ENCODE measurements around the gene FNDC1. TPM values are rescaled to one million over a fixed set of nuclear protein-coding genes. Genes with fewer than 3 reads are reported as not detected.

Gene FNDC1
- total RNA-seq, 4 donors from 2014 or later, result 13.6 to 23.2 (median 15.1) TPM

DNA sequence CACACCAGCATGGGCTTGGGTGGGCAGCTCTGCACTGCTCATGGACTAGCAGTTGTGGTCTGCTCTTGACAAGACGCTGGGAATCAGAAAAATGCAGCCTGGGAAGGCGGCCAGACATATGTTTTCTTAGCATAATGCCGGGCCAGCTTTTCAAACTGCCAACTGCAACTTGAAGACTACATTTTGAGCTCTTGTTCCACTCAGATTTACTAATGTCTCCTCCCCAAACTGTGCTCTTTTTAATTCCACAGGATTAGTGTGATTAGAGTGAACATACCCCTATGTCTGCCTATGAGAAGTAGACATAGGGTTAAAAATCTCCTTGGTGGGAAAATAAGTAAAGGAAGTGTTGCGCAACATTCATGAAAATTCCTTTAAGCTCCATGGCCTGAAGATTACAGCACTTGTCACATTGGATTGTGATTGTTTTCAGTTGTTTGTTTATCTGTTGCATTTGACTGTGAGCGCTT, 5.3 kb upstream of the FNDC1 start:
- H3K27me3 ChIP-seq, result no peaks in the 10 kb centered on the region
- peak; percentile 86 to 92 for DNase-seq
- H3K36me3 ChIP-seq, result no peaks in the 10 kb centered on the region
- WGBS, 2 donors, result 21 to 27% methylated on average over 5 of the region's 5 CpGs
- no peaks in the 10 kb centered on the region for H3K9me3 ChIP-seq
- H3K4me1 ChIP-seq, result peaks cover 47 to 58% of the 10 kb centered on the region in 2 donors
- H3K4me3 ChIP-seq (replicated peaks in 1 of 3), result no peak overlapping the region
- intact Hi-C loops (cut with DNase I), result no loop called here
- TF ChIP-seq, protein P1, sequence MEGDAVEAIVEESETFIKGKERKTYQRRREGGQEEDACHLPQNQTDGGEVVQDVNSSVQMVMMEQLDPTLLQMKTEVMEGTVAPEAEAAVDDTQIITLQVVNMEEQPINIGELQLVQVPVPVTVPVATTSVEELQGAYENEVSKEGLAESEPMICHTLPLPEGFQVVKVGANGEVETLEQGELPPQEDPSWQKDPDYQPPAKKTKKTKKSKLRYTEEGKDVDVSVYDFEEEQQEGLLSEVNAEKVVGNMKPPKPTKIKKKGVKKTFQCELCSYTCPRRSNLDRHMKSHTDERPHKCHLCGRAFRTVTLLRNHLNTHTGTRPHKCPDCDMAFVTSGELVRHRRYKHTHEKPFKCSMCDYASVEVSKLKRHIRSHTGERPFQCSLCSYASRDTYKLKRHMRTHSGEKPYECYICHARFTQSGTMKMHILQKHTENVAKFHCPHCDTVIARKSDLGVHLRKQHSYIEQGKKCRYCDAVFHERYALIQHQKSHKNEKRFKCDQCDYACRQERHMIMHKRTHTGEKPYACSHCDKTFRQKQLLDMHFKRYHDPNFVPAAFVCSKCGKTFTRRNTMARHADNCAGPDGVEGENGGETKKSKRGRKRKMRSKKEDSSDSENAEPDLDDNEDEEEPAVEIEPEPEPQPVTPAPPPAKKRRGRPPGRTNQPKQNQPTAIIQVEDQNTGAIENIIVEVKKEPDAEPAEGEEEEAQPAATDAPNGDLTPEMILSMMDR (IDR thresholded peaks at IDR 0.05), result no peak
- no peak for TF ChIP-seq POLR2A (IDR thresholded peaks at IDR 0.05)
- H3K27ac ChIP-seq, result peak overlapping the region; percentile 24 to 76 (median 57)

DNA sequence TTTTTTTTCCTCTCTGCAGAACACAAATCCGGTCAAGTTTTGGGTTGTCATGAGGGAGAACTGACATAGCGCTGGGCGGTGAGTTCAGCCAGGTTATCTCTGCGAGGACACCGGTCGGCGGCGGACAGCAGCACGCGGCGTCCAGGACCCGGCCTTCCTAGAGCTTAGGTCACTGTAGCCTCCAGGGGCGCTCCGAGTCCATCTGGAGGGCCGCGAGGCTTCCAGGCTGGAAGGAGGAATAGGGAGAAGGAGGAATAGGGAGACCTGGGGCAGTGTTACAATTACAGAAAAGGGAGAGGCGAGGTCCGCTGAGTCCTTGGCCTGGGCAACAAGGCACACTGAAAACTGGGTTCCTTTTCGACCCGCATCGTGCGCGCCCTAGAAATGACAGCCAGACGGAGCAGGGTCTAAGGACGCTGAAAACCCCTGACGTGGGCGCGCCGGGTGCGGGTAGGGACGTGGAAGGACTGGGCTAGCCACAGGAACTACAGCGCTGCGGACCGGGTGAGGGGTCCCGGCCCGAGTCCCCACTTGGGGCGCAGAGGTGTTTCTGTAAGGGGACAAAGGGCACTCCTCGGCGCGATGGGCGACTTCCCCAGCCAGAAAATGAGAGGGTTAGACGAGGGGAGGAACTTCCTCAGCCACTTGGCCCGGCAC, 536 bp upstream of the FNDC1 start:
- peak overlapping the region in 1 of 3 donors; percentile 39 for H3K4me3 ChIP-seq (replicated peaks in 1 of 3)
- 13 to 19% methylated on average over 40 to 42 of the region's 43 CpGs for WGBS, 2 donors
- TF ChIP-seq POLR2A (IDR thresholded peaks at IDR 0.05), result no peak
- TF ChIP-seq, protein P1 (IDR thresholded peaks at IDR 0.05), result peak in 4 of 6 experiments; percentile 15 to 44 (median 27)
- H3K27ac ChIP-seq, result peak overlapping the region in 1 of 3 donors; percentile 56
- peak; percentile 67 to 68 for DNase-seq
- no peaks in the 10 kb centered on the region for H3K27me3 ChIP-seq
- H3K9me3 ChIP-seq, result no peaks in the 10 kb centered on the region
- no peaks in the 10 kb centered on the region for H3K36me3 ChIP-seq
- intact Hi-C loops (cut with DNase I), result loop anchor here (5.0 kb wide), 1 partner anchor 489 kb away; no protein-coding TSS in a partner anchor
- peaks cover 33 to 37% of the 10 kb centered on the region in 2 donors for H3K4me1 ChIP-seq

DNA sequence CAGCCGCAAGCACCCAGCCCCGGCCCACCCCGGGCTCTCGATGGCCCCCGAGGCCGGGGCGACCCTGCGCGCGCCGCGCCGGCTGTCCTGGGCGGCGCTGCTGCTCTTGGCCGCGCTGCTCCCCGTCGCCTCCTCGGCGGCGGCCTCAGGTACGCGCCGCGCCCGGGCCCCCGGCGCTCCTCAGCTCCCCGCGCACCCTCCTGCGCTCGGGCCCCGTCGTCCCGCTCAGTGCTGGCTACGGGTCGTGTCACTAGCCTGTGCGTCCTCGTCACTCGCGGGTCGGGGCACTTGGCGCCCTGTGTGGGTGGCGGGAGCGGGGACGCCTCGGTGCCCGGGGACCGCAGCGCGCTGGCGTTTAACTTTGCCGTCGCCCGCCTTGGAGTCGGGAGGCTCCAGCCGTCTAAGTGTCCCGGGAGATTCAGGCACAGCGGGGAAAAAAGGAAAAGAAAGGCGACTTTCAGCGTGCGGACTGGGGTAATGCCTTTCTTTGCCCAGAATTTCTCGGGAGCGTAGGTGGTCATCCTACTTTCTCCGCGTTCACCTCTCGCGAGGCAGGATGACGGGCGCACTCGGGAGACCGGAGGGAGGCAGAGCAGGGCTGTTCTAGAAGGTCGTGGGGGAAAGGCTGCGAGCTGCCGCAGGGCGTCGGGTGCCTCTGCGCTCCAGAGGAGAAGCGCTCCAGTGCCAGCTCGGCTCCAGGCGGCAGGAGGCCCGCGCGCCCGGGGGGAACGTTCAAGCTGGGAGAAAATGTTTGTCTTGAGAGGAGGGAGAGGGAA, 545 bp downstream of the FNDC1 start:
- intact Hi-C loops (cut with DNase I), result loop anchor here (5.0 to 10.0 kb wide), 3 partner anchors 135 to 488 kb away; no protein-coding TSS in a partner anchor
- H3K36me3 ChIP-seq, result no peaks in the 10 kb centered on the region
- H3K27ac ChIP-seq, result peak overlapping the region; percentile 2 to 83 (median 77)
- H3K4me3 ChIP-seq (replicated peaks in 1 of 3), result peak overlapping the region; percentile 3 to 39 (median 35)
- peak in 1 of 2 donors; percentile 65 for TF ChIP-seq POLR2A (IDR thresholded peaks at IDR 0.05)
- TF ChIP-seq, protein P1 (IDR thresholded peaks at IDR 0.05), result peak in 1 of 6 experiments; percentile 2
- peaks cover 27 to 29% of the 10 kb centered on the region in 2 donors for H3K4me1 ChIP-seq
- H3K27me3 ChIP-seq, result no peaks in the 10 kb centered on the region
- peak; percentile 72 to 82 for DNase-seq
- 1% methylated on average over 38 to 40 of the region's 87 CpGs for WGBS, 2 donors
- no peaks in the 10 kb centered on the region for H3K9me3 ChIP-seq

DNA sequence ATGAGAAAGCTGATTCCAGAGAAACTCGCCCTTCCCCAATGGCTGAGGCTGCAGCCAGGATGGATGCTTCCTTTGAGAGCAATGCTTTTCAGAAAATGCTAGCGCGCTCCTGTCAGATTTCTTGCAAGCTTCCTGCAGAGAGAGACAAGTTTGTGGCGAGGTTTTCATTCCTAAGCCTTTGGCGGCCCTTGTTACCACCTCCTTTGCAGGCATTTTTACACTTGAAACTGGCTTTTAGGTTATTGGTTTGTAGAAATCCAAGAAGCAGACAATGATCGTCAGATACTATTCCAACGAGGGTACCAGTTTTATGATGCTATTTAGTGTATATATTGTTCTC, 1.1 kb downstream of the FNDC1 start:
- Histone ChIP-seq H3K27me3 (no peaks in the 10 kb centered on the region), H3K4me1 (peaks cover 24 to 31% of the 10 kb centered on the region in 2 donors), H3K9me3 (no peaks in the 10 kb centered on the region), H3K4me3 (replicated peaks in 1 of 3) (peak overlapping the region in 2 of 3 donors; percentile 3 to 39), H3K36me3 (no peaks in the 10 kb centered on the region), H3K27ac (peak overlapping the region in 2 of 3 donors; percentile 77 to 83)
- intact Hi-C loops (cut with DNase I), result loop anchor here (10.0 kb wide), 2 partner anchors 134 to 294 kb away; no protein-coding TSS in a partner anchor
- TF ChIP-seq, protein P1 (IDR thresholded peaks at IDR 0.05), result no peak
- TF ChIP-seq POLR2A (IDR thresholded peaks at IDR 0.05), result no peak
- DNase-seq, result no peak
- WGBS, 2 donors, result 3 to 5% methylated on average over 7 of the region's 7 CpGs

All from thyroid gland (tissue), 4 donors.